Skeletal muscle tissue (tissue), 4 donors: Measurements from ENCODE around the gene NOL11. TPM values are rescaled to one million over a fixed set of nuclear protein-coding genes. Genes with fewer than 3 reads are reported as not detected.
"Not testable (repeated sequence)": the region's sequence is repeated elsewhere in the genome, so short reads cannot be mapped to it uniquely, and the experiment has no call there.

ENCODE experiments used
- H3K27ac ChIP-seq: one replicate; pipeline ENCODE4 v1.7.0; 2013; ENCODE audit warnings: mild to moderate bottlenecking, low read depth, low read length, inconsistent platforms
- H3K27me3 ChIP-seq, 3 donors: one replicate each; pipeline ENCODE4 v1.7.0; 2013; ENCODE audit warnings: low read length in 3 of 3; ENCODE audit not compliant: control insufficient read depth in 3 of 3, insufficient read depth in 3 of 3
- H3K36me3 ChIP-seq, 3 donors: one replicate each; pipeline ENCODE4 v1.7.0; 2013; ENCODE audit warnings: low read length in 3 of 3; ENCODE audit not compliant: control insufficient read depth in 3 of 3, insufficient read depth in 3 of 3
- H3K4me1 ChIP-seq, 3 donors: one replicate each; pipeline ENCODE4 v1.7.0; 2013; ENCODE audit warnings: low read length in 3 of 3, mild to moderate bottlenecking in 3 of 3; ENCODE audit not compliant: control insufficient read depth in 3 of 3, insufficient read depth in 3 of 3
- H3K4me3 ChIP-seq, 3 donors: one replicate each; pipeline ENCODE4 v1.7.0; 2013; ENCODE audit warnings: low read length in 3 of 3
- H3K9ac ChIP-seq, 3 donors: one replicate each; pipeline ENCODE4 v1.7.0; 2013; ENCODE audit warnings: low read length in 3 of 3, mild to moderate bottlenecking in 3 of 3, moderate library complexity in 2 of 3, low read depth in 1 of 3
- H3K9me3 ChIP-seq, 3 donors: one replicate each; pipeline ENCODE4 v1.7.0; 2013; ENCODE audit warnings: low read length in 3 of 3; ENCODE audit not compliant: control insufficient read depth in 3 of 3
- total RNA-seq: library from RNA; depleted of rRNA; stranded (reverse); fragments of >200 nt; gene quantifications from one replicate; pipeline ENCODE4 v1.2.3, GENCODE V29; 2014
- donor health status: Osteomylitis.

The NOL11 gene
- total RNA-seq, 1 donor from 2014 or later: 57.9 TPM

DNA sequence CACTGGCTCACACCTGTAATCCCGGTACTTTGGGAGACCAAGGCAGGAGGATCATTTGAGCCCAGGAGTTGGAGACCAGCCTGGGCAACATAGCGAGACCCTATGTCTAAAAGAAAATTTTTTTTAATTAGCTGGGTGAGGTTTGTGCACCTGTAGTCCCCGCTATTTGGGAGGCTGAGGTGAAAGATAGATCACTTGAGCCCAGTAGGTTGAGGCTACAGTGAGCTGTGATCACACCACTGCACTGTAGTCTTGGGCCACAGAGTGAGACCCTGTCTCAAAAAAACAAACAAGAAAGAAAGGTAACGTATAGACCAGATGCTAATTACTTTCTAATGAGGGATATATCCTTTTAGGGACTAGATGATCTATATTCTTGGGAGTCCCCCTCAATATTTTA is 8.1 kb downstream of the NOL11 start:
- Histone ChIP-seq H3K9me3 (no peaks in the 10 kb centered on the region), H3K9ac (no peak overlapping the region), H3K4me1 (no peaks in the 10 kb centered on the region), H3K4me3 (no peak overlapping the region), H3K27ac (no peak overlapping the region), H3K36me3 (peaks cover 57 to 73% (median 68%) of the 10 kb centered on the region in 3 donors), H3K27me3 (no peaks in the 10 kb centered on the region)

GRCh38 chr17:67727152-67728039 is 9.7 kb downstream of the NOL11 start:
- H3K4me1 ChIP-seq, H3K9me3 ChIP-seq: not testable (repeated sequence)
- peaks cover 46 to 72% (median 64%) of the 10 kb centered on the region in 3 donors for H3K36me3 ChIP-seq

GRCh38 chr17:67729903-67730302 is 12.2 kb downstream of the NOL11 start:
- Histone ChIP-seq H3K27ac (no peak overlapping the region), H3K9me3 (peaks cover 0 to 3% (median 0%) of the 10 kb centered on the region in 3 donors), H3K27me3 (no peaks in the 10 kb centered on the region), H3K4me1 (no peaks in the 10 kb centered on the region), H3K4me3 (no peak overlapping the region), H3K36me3 (peaks cover 30 to 65% (median 55%) of the 10 kb centered on the region in 3 donors), H3K9ac (no peak overlapping the region)

More at GRCh38 chr17:67727152-67728039, 9.7 kb downstream of the NOL11 start:
- not testable (repeated sequence) for H3K9ac ChIP-seq, H3K27me3 ChIP-seq, H3K4me3 ChIP-seq, H3K27ac ChIP-seq

DNA sequence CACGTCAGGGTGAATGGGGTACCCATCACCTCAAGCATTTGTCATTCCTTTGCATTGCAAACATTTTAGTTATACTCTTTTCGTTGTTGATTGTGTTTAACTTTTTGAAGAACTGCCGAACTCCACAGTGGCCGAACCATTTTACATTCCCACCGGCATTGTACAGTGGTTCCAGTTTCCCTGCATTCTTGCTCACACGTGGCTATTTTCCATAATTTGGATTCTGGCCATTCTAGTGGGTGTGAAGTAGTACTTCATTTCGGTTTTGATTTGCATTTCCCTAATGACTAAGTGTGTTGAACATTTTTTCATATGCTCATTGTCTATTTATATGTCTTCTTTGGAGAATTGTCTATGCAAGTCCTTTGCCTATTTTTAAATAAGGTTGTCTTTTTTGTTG is 13.0 kb downstream of the NOL11 start:
- H3K36me3 ChIP-seq: peaks cover 24 to 57% (median 53%) of the 10 kb centered on the region in 3 donors

DNA sequence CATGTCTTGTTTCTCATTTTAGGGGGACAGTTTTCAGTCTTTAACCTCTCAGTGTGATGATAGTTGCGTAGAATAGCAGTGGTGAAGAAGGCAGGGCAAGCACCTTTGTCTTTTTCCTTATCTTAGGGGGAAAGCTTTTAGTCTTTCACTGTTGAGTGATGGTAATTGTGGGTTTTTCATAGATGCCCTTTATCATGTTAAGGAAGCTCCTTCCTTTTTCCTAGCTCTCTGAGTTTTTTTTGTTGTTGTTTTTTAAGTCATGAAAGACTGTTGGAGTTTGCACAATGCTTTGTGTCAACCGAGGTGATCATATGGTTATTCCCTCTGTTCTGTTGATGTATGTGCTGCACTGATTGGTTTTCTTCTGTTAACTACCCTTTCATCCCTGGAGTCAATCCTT is 15.7 kb downstream of the NOL11 start:
- H3K9ac ChIP-seq: no peak overlapping the region
- no peaks in the 10 kb centered on the region for H3K4me1 ChIP-seq
- no peaks in the 10 kb centered on the region for H3K27me3 ChIP-seq
- peaks cover 26 to 61% (median 58%) of the 10 kb centered on the region in 3 donors for H3K36me3 ChIP-seq
- H3K9me3 ChIP-seq: peaks cover 0 to 3% (median 0%) of the 10 kb centered on the region in 3 donors
- no peak overlapping the region for H3K4me3 ChIP-seq
- no peak overlapping the region for H3K27ac ChIP-seq

More for the DNA sequence above, 13.0 kb downstream of the NOL11 start:
- Histone ChIP-seq H3K9me3 (peaks cover 0 to 3% (median 0%) of the 10 kb centered on the region in 3 donors), H3K27ac (no peak overlapping the region), H3K9ac (no peak overlapping the region), H3K4me1 (no peaks in the 10 kb centered on the region), H3K4me3 (no peak overlapping the region), H3K27me3 (no peaks in the 10 kb centered on the region)

DNA sequence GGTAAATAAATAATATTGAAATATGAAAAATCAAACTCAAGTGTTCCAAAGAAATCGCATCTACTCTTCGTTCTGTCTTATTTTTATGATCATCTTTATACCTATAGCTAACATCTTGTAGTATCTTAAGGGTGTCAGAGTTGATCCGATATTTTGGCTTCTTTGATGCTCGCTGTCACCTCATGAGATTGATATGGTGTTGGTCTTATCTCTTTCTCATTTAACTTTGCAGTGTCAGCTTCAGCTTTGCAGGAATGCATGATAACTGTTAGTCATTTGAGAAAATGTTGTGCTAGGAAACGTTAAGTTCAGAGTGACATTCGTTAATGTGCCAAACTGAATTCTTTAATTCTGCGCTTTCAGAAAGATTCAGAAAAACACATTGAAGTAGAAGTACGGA is 19.4 kb downstream of the NOL11 start:
- Histone ChIP-seq H3K27ac (no peak overlapping the region), H3K36me3 (peaks cover 42 to 67% (median 61%) of the 10 kb centered on the region in 3 donors), H3K9me3 (no peaks in the 10 kb centered on the region), H3K4me3 (no peak overlapping the region), H3K9ac (no peak overlapping the region), H3K4me1 (no peaks in the 10 kb centered on the region), H3K27me3 (no peaks in the 10 kb centered on the region)

- H3K4me3 ChIP-seq: no peak overlapping the region
- H3K36me3 ChIP-seq: peaks cover 51 to 68% (median 65%) of the 10 kb centered on the region in 3 donors
- no peaks in the 10 kb centered on the region for H3K9me3 ChIP-seq
- no peak overlapping the region for H3K9ac ChIP-seq
- no peaks in the 10 kb centered on the region for H3K4me1 ChIP-seq
- no peaks in the 10 kb centered on the region for H3K27me3 ChIP-seq
- no peak overlapping the region for H3K27ac ChIP-seq
Observed at GRCh38 chr17:67742025-67742424, 24.3 kb downstream of the NOL11 start.

DNA sequence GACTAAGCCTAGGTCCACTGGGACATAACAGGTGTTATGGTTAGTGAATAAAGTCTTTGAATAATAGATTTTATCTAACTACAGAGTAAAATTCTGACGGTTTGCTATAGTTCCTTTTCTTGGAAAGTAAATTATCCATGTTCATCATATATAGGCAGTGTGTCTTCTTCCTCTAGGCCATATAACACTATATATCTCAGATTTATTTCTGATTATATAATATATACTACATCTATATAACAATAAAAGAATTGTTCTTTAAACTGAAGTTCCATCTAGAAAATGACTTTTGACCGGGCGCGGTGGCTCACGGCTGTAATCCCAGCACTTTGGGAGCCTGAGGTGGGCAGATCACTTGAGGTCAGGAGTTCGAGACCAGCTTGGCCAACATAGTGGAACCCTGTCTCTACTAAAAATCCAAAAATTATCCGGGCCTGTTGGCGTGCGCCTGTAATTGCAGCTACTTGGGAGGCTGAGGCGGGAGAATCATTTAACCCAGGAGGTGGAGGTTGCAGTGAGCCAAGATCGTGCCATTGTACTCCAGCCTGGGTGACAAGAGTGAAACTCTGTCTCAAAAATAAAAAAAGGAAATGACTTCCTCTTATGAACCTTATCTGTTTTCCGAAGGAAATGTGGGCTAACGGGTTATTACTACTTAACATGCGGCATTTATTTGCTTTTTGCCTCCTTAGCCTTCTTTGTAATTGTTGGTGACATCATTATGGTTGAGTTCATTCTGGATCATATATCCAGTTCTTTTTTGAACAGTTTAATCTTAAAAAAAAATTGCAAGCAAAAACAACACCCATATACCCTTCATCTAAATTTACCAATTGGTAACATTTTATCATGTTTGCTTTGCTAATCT is 29.2 kb downstream of the NOL11 start:
- no peak overlapping the region for H3K4me3 ChIP-seq
- H3K27me3 ChIP-seq: no peaks in the 10 kb centered on the region
- no peak overlapping the region for H3K27ac ChIP-seq
- H3K4me1 ChIP-seq: no peaks in the 10 kb centered on the region
- H3K9ac ChIP-seq: no peak overlapping the region
- peaks cover 31 to 54% (median 42%) of the 10 kb centered on the region in 3 donors for H3K36me3 ChIP-seq
- H3K9me3 ChIP-seq: no peaks in the 10 kb centered on the region

DNA sequence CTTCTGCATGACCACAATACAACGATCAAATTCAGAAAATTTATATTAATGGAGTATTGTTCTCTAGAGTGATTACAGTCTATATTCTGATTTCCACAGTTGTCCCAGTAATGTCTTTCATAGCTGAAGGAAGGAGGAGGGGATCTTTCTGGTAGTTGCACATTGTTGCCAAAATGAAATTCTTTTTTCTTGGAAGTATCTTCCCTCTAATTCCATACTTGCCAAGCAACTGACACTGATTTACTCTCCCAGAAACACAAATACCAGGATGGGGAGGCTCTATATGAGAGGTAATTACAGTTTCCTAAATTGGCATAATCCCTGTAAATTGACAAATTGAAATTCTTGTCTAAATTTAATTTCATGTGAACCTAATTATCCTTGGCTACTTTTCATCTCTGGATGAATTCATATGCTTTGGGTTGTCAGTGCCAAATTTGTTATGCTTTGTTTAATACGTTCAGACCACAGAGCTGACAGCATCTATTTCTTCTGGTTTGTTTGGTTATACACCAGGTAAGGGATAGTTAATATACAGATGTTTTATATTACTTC is 30.0 kb downstream of the NOL11 start:
- Histone ChIP-seq H3K4me3 (no peak overlapping the region), H3K27ac (no peak overlapping the region), H3K36me3 (peaks cover 28 to 49% (median 37%) of the 10 kb centered on the region in 3 donors), H3K27me3 (no peaks in the 10 kb centered on the region), H3K9me3 (no peaks in the 10 kb centered on the region), H3K4me1 (no peaks in the 10 kb centered on the region), H3K9ac (no peak overlapping the region)
